SK-N-MC (cell line): ENCODE measurements around the gene NEMF.

Experiments
- EZH2 ChIP-seq: fragments of 200-600 bp; sonication (generic); IDR thresholded peaks from one replicate; pipeline ENCODE4 v1.6.1; 2017; ENCODE audit warnings: antibody characterized with exemption
- FOXP2 ChIP-seq: optimal IDR thresholded peaks from 2 replicates; pipeline ENCODE3; 2011; ENCODE audit warnings: mild to moderate bottlenecking, moderate library complexity; ENCODE audit not compliant: insufficient read depth; ENCODE audit errors: extremely low read length, control extremely low read depth
- POLR2AphosphoS5 ChIP-seq: IDR thresholded peaks from 2 replicates; pipeline ENCODE4 v1.6.1; 2012; ENCODE audit warnings: mild to moderate bottlenecking, low read depth, low read length, borderline replicate concordance

DNA sequence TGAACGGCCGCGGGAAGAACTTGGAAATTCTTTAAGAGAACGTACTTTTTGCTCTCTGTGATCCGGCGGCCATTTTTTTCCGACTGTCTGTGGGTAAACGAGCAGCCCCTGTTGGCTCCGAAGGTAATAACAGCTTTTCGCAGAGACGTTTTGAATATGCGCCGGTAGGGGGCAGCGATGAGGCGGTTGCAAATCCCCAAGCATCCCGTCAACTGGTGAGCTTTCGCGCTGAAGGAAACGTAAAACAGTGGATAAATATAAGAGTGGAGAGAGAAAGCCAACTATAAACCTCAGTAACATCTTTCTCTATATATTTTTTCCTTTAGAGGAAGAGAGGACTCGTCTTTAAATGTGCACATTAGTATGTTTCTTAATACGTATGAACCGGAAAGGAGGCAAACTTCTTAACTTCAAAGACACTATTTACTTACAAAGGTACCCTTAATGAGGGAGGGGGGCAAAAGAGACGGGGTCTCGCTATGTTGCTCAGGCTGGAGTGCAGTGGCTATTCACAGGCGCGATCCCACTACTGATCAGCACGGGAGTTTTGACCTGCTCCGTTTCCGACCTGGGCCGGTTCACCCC is 9.6 kb upstream of the NEMF start:
- TF ChIP-seq FOXP2 (peak; percentile 1), POLR2AphosphoS5 (no peak; the same call in none of the 2 replicates), EZH2 (no peak)
